GM18909 (cell line): Measurements from ENCODE around the gene EFR3B.
"Not testable (repeated sequence)": the region's sequence is repeated elsewhere in the genome, so short reads cannot be mapped to it uniquely, and the experiment has no call there.

Experiments
- ATAC-seq: cut with Tn5 transposase; IDR thresholded peaks from one replicate; pipeline ENCODE4 v1.9.1; 2021; ENCODE audit warnings: mild to moderate bottlenecking; ENCODE audit not compliant: unreplicated experiment, poor library complexity

The EFR3B gene

DNA sequence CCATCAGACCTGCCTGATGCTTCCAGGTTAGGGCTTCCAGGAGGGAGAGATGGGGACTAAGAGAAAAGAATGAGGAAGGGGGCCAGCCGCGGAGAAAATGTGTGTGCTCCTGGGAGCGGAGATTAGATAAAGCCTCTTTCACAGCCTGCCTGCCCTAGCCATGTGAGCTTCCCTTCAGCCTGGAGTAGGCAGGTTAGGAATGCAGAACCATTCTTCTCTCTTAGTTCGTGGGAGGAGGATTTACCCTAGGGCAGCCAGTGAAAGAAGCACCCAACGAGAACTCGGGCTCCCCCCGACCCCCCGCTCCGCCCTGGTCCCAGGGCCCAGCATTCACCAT lies 90.4 kb downstream of the EFR3B start:
- ATAC-seq = no peak

DNA sequence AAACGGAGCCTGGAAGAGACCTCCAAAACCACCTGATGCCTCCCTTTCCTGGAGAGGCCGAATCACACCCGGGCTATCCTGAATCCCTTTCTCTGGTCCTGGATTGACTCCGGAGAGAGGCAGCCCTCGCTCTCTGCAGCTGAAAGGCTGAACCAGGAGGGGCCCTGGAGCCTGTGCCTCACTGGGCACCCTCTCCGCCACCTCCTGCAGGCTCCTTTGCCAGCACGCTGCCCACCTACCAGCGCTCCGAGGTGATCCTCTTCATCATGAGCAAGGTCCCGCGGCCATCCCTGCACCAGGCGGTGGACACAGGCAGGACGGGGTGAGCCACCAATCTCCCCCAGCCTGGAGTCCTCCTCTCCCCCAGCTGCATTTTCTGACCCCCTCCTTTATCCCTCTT lies 90.8 kb downstream of the EFR3B start:
- ATAC-seq = no peak

DNA sequence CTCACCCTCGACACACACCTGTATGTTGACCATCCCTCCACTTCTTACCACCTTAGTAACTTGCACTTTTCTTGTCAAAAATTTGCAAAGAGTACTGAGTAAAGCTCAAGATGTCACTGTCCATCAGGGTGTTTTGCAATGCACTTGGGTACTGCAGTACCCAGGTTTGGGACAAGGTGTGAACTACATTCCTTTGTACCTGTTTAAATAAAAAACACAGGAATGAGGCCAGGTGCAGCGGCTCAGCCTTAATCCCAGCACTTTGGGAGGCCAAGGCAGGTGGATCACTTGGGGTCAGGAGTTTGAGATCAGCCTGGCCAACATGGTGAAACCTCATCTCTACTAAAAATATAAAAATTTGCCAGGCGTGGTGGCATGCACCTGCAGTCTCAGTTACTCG lies 98.7 kb downstream of the EFR3B start:
- ATAC-seq = not testable (repeated sequence)

DNA sequence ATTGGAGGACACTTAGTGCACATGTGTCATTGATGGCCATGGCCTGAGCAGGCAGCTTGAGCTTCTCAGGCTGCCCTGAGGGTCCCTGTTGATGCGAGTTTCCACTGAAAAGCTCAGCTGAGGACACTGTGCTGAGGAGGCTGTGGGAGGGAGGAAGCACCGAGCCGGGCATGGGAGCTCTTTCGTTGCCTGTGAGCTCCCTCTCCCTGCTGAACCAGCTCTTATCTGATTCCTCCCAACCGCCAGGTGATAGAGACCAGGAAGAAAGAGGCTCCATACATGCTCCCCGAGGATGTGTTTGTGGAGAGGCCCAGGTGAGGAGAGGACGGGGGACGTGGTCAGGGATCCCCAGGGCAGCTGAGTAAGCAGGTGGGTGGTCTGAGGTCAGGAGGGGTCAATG lies 99.2 kb downstream of the EFR3B start:
- no peak for ATAC-seq

DNA sequence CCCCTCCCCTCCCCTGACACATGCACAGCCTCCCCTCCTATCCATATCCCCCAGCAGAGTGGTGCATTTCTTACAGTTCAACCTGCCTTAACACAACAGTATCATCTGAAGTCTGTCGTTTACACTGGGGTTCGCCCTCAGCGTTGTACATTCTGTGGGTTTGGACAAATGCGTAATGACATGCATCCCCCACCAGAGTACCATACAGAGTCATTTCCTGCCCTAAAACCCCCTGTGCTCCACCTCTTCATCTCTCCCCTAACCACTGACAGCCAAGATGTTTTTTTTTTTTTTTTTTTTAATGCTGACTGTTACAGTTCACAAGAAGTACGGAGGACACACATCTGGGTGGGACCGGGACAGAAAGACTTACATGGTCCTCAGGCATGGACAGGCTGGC lies 103.9 kb downstream of the EFR3B start:
- no peak for ATAC-seq

DNA sequence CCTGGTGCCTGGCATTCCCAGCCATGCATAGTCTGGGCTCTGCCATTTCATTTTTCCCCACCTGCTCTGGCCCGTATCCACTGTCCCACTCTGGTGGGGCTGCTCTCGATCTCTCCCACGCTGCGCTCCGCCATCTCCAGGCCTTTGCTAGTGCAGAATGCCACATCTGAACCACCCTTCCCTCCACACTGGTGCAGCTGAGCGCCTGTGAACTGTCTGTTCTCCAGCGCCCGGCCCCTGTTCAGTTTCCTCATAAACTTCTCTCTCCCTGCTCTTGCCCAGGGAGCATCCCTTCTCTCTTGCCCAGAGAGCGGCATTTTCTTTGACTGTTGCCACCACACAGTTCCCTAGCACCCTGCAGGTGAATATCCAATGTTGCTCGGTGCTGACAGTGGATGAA lies 105.0 kb downstream of the EFR3B start:
- no peak for ATAC-seq

DNA sequence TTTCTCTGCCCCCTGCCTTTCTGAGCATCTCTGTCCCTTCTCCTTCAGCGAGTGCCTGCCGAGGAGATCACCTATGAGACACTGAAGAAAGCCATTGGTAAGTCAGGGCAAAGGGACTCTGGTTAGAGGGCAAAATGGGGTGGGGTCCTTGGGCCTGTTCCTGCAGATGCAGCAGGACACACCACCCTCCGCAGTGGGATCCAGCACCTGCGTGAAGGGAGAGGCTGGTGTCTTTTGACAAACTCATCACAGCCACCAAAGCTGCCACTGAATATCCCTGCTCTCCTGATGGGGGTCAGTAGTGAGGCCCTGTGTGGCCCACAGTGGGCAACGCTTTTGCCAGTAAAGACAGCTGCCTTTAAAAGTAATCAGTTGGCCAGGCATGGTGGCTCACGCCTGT lies 107.8 kb downstream of the EFR3B start:
- ATAC-seq = no peak

DNA sequence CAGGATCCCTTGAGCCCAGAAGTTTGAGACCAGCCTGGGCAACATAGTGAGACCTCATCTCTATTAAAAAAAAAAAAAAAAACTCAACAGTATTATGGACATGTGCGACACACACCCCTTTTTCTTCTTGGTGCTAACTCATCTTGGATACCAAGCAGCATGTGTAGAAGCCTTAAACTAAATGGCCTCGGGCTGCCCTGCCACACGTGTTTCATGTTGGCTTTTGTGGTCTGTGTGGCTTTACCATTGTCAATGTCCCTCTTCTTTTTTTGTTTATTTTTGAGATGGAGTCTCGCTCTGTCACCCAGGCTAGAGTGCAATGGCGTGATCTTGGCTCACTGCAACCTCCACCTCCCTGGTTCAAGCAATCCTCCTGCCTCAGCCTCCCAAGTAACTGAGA lies 109.1 kb downstream of the EFR3B start:
- not testable (repeated sequence) for ATAC-seq

DNA sequence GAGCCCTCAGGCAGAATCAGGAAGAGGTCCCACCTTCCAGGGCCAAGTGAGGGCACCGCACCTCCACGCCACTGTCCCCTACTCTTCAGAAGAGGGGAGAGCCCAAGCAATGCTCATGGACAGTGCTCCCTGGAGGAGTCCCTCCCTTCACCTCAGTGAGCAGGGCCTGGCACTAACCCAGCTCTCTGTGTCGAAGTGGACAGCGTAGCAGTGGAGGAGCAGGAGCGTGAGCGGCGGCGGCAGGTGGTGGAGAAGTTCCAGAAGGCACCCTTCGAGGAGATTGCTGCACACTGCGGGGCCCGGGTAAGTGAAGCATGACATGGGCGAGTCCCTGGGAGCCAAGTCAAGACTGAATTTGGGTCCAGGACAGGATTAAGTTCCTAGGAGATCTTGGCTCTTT lies 109.8 kb downstream of the EFR3B start:
- no peak for ATAC-seq

DNA sequence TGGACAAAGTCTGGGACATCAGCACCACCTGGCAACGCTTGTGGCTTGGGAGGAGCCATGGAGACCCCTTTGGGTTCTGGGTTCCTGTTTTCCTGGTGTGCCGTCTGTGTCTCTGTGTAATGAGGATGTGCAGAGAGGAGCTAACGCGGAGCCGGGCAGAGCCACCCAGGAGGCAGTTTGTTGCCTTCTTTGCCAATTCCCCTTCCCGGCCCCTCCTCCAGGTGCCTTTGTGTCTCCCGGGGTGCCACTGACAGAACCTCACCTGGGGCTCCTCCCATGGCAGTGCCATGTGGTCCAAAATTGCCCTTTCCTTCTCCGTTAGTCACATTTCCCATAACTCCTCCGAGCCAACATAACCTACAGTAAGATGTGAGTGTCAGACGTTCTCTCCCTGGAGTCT lies 113.5 kb downstream of the EFR3B start:
- no peak for ATAC-seq

DNA sequence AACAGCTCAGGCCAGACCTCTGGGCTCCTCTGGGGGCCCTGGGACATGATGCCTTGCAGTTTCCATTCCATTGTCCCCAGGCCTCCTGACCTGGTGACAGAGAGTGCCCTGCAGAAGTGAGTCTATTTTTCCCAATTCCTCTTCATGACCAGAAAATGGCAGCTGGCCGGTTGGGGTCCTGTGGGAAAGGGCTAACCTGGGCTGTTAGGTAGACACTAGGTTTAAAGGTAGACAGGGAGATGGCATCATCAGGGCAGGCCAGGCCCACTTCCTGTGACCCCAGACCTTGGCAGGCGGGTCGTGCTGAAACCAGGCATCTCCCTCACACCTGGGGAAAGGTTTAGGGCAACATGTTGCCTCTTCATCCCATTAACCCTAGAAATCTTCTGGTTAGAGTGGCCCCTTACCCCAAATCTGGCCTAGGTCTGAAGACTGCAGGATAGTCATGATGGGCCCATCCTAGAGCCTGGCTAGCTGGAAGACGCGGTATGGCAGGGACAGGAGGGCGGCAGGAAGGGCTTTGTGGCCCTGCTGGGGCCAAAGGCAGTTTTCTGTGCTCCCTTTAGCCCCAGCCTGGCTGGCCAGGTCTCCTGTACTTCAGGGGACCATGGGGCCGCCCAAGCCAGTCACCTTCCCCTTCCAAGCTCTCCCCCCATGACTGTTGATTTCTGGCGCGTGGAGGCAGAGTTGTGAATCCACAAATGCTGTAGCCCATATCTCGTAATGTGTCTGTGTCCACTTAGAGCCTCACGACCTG lies 116.4 kb downstream of the EFR3B start:
- ATAC-seq = no peak

DNA sequence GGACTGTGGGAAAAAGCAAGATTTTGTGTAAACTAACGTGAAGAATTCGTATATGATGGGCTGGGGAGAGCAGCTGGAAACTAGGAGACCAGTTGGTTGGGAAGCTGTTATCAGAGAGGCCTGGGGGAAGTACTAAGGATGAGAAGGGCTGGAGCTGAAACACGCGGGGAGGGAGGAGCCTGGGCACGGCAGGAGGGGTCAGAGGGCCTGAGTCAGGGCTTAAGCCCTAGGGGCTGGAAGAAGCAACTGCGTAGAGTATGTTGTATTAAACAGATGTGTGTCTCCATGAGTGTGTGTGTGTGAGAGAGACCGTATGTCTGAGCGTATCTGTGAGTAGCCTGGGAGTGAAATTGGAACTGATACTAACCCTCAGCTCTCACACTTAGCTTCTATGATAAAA lies 118.1 kb downstream of the EFR3B start:
- ATAC-seq = no peak

DNA sequence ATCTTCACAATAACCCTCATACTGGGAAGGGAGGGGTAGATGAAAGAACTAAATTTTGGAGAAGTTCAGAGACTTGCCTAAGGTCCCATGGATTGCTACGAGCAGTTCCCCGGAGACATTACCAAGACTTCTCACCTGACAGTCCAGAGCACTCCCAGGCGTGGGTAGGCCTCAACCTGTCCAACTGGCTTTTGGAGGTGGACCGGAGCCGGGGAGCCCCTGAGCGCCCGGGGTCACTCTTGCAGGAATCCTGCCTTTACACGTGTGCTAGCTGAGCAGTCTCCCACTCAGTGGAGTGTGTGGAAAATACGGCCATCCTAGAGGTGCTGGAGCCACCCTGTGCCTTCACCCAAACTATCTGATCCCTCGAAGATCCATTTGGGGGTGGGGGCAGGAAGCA lies 118.5 kb downstream of the EFR3B start:
- no peak for ATAC-seq

DNA sequence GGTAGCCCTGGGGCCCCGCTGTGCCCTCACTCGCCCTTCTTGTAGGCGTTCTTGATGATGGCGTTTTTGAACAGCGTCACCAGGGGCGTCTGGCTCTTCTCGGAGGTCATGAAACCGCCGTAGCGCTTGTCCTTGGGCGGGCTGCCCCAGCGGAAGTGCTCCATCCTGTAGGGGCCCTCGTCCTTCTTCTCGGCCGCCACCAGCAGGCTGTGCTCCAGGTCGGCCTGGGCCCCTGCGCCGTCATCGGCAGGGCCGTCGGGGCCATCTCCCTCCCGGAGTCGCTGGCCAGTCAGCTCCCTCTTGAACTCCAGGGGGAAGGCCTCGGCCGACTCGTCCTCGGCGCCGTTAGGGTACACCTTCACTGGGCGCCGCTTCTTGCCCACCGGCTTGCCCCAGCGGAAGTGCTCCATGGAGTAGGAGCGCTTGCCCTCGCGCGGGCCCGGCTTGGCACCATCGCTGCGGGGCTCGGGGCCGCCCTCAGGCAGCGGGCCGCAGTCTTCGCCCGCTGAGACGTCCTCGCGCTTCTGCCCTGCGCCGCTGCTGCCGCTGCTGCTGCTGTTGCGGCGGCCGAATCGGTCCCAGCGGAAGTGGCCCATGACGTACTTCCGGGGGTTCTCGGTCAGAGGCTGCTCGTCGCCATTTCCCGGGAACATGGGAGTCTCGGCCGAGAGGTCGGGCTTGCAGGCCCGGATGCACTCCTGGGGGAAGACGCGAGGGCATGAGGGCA lies 119.3 kb downstream of the EFR3B start:
- no peak for ATAC-seq

DNA sequence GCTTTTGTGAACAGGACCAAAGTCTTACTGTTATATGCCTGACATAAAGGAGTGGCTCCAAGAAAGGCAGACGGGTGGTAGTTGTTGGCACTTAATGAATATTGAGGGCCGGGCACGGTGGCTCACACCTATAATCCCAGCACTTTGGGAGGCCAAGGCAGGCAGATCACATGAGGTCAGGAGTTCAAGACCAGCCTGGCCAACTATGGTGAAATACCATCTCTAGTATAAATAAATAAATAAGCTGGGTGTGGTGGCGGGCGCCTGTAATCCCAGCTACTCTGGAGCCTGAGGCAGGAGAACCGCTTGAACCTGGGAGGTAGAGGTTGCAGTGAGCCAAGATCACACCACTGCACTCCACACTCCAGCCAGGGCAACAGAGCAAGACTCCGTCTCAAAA lies 120.2 kb downstream of the EFR3B start:
- not testable (repeated sequence) for ATAC-seq

DNA sequence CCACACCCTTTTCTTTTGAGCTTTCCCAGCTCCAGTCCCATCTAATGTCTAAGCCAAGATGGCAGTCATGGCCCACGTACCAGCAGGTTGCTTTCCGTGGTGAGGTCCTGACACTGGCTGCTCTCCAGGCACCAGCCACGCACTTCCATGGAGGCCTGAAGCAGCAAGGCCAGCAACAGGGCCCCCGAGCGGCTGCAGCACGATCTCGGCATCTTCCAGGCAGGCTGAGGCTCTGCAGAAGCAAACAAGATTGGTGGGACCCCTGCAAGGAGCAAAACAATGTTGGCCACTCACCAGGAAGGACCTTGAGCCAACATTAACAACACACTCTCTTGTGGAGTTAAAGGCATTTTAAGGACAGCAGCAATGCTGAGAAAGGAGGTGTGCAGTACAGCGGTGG lies 122.7 kb downstream of the EFR3B start:
- ATAC-seq = no peak

DNA sequence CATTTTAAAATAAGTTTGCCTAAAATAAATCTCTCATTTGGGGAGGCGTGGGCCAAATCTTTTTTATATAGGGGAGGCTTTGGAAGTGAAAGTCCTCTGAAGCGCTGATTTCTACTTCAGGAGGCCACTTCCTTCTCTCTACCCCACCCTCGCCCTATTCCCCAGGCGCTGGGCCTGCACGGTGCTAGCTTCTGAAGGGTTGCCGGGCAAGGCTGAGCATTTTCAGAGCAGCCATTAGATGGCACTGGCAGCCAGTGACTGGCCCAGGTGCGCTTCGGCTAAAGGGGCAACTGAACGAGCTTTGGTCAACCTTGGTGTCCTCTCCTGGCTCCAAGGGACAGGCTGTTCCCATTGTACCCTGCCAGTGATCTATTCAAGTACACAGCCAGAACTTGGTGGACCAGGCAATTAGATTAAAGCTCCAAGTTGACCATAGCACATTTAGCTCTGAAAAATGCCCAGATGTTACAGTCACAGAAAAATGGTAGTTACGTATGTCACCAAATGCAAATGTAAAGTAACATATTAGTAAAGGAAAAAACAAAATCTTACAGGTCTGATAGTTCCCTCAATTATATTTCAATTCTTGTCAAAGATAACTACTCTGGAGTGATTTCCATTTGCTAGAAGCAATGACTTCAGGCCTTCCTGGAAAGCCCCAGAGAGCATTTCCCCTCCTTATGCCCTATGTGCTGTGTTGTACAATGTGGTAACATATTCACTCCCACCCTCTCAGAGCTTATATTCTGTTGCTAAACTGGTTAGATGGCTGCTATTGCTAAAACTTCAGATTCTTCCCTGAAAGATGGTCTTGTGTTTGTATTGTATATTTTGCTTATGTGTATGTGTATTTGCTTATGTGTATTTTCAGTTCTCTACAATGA lies 124.4 kb downstream of the EFR3B start:
- peak; percentile 84 for ATAC-seq

DNA sequence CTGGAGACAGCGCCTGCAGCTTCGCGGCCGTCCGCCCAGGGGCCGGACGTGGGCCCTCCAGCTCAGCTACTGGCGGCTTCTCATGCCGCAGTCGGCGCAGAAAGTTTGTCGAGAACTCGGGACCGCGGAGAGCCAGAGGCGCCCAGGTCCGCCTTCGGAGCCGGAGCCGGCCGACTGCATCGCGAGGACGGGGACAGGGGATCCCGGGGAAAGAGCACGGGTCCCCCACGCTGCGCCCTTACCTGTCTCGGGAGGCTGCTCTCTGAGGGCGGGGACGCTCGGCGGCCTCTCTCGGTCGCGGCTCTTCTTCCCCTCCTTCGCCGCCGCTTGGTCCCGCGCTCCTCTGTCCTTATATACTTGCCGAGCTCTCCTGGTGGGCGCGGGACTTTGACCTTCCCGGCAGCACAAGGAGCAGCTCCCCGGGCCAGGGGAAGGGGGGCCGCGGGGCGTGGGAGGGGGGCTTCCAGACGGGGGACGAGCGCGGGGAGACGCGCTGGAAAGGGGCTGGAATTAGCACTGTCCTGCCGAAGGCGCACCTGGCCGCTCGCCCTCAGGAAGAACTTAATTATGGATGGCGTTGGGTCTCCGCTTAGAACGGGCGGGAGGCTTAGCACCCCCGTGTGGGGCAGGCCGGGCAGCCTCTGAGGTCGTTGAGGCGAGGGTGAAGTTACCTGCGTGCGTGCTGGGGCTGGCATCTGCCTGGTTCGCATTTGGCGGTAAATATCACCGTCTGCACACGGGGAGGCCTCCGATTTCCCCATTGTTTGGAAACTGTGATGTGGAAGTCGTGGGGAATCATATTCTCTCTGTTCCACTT lies 126.6 kb downstream of the EFR3B start, which contains the start of gene POMC:
POMC (minus strand) TSS at position 325 of the 817 bp plus-strand sequence. CDS start 3,808 bp downstream, outside the sequence.
- no peak for ATAC-seq

DNA sequence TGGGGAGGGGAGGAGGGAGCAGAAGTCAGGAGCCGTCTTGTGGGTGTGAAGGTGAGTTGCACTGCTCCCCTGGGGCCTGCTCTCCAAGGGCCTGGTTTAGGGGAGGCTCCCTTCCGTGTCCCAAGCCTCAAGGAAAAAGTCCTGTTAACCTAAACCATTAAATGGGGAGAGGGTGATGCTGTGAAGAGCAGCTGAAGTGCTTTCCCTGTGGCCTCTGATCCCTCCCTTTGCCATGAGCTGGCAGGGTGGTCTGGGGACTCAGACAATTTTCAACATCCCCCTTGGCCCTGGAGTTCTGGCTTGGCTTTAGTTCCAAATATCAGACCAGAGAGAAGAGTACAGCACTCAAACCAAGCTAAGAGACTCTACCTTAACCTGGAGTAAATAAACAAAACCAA lies 127.2 kb downstream of the EFR3B start:
- ATAC-seq = no peak

DNA sequence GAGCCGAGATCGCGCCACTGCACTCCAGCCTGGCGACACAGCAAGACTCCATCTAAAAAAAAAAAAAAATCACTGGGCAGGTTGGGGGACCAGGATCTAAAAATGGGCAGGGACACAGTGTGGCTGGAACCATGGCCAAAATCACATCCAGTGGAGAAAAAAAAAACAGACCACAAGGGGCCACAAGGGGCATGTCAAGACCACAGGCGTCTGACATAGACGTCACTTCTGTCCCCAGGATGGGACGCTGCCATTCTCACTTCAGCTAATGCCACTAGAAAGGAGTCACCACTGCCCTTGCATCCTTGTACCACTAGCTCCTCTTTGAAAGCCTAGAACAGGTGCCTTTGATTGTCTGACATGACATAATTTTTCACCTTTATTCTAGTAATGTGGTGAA lies 129.0 kb downstream of the EFR3B start:
- ATAC-seq = no peak
